Ramos (cell line): ENCODE results near the gene RNF144B.

Experiments
- in situ Hi-C: fragments of 300-500 bp; cut with MboI; formaldehyde crosslinking; loops from one replicate; pipeline ENCODE4 v1.14.3; 2022; ENCODE audit warnings: low sequenced_read_pairs; ENCODE audit not compliant: unreplicated experiment

Gene RNF144B

DNA sequence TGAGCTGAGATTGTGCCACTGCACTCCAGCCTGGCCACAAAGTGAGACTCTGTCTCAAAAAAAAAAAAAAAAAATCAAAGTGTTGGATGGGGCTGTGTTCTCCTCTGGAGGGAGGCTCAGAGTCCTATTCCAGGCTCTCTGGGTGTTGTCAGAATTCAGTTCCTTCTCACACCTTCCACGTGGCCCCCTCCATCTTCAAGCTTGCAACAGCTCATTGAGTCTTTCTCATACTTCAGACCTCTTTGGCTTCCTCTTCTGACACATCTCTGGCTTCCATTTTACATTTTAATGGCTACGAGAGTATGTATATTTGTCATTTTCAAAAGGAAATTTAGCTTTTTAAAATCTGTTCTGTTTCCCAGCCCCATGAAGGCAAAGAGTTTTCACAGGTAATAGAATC is 85.8 kb downstream of the RNF144B start:
- in situ Hi-C loops, result no loop called here

DNA sequence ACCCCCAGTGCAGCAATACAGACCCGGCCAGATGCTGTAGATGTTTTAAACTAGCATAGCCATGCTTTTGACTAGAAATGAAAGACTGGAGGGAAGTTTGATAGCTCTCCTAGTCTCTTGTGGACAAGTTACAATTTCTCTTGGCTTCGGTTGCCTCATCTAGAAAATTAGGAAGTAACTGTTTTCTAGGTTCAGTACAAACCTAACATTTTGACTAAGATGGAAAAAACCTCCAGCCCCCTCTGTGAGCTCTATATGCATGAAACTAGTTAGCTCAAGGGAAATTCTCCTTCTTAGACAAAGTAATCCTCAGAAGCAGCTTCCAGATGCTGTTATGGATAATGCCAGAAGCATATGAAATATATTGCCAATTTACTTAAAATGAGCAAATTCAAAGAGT is 86.6 kb downstream of the RNF144B start:
- in situ Hi-C loops, result no loop called here

DNA sequence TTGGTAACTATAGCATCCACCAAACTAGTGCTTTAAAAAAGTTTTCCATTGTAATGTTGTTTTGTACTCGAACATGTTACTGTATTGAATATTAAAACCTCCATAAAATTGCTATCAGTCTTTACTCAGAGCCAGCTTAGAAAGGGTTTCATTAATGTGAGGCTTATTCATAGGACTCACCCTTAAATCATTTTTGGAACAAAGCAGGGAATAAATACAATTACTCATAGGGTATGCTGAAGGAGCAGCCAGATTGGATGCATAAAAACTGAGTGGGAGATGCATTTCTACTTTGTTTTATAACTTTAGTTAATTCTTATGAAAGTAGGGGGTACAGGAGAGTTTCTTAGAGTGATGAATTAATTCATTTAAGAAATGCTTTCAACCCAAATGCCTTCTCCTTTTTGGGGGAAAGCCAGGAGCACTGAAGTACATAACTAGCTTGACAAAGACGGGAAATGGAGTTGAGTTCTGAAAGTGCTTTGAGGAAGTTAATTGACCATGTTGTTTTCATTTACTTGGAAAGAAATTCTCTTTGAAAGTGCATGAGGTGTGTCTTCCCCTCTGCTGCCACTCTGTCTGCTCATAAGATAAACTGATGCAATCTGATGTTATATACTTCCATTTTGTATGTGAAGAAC is 90.3 kb downstream of the RNF144B start:
- in situ Hi-C loops, result no loop called here

DNA sequence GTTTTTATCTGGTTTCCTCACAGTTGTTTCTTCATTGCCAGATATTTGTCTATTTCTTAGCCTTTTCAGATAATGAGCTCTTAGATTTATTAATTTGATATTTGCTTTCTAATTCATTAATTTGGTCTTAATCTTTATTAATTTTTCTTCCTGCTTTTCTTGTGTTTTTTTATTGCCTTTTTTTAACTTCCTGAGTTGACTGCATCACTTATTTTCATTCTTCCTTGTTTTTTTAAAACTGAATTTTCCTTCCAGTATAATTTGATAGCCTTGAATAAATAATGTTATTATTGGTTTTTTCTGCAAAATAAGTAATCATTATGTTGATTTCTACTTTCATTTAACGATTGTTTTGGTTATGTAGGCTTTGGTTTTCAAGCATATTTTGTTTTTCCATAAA is 91.5 kb downstream of the RNF144B start:
- in situ Hi-C loops, result no loop called here

DNA sequence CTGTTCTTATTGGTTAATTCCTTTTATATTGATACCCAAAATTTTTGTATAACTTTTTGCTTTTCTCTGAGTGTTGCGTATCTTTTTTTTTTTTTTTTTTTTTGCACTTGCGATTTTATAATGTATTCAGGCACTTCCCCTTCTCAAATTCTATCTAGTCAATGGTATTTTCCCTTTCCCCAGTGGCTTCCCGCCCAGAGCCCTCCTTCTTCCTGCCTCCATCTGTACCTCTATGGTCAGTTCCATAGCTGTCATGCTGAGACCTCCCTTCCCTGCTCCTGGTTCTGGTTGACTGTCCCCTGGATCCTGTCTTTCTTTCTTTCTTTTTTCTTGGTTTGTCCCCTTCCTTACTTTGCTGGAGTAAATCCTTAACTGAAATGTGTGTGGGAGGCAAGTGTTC is 94.7 kb downstream of the RNF144B start:
- in situ Hi-C loops, result no loop called here

DNA sequence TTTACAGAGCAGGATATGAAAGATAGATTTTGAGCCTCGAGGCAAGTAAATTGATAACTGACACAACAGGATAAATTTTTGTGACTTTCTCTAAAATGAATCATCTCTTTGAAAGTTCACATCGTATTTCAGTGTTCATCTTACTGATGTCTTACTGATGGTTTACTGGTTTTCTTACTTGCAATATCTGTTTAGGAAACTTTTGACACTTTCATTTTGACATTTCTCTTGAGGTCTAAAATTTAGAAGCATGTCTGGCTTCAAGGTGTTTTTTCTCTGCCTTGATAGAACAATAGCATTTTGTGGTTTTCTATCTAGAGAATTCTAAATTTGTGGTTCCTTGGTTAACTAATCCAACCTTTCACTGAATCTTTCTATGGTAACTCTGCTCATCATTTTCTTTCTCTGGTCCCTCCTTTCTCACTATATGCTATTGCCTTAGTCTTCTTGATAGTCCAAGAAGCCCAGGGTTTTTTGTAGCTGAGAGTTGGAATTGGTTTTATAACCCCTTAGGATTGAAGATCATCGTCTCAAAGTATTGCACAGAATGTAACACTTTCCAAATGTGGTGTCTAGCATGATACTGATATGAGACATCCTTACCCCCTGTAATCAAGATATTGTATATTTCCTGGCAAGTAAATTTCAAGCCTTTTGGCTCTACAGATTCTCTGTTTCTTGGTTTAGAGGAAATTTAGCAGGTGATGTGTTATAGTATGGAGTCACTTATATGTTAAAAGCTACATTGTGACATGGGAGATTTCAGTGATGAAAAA is 98.7 kb downstream of the RNF144B start:
- in situ Hi-C loops, result no loop called here

DNA sequence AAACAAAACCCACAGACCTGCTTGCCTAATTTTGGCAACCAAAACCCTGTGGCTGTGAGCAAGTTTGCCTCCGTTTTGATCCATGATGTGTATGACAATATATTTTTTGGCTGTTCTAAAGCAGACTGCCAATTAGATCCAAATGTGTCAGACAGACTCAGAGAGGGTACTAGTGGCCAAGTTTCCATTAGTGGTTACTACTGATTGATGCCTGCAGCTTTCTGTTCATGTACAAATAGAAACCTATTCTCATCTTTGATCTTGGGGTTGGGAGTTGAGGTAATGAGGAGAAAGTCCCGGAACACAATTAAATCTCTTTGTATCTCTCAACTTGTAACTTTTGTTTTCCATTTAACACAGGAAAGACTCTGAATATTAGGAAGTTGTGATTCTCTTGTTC is 100.9 kb downstream of the RNF144B start:
- in situ Hi-C loops, result no loop called here

DNA sequence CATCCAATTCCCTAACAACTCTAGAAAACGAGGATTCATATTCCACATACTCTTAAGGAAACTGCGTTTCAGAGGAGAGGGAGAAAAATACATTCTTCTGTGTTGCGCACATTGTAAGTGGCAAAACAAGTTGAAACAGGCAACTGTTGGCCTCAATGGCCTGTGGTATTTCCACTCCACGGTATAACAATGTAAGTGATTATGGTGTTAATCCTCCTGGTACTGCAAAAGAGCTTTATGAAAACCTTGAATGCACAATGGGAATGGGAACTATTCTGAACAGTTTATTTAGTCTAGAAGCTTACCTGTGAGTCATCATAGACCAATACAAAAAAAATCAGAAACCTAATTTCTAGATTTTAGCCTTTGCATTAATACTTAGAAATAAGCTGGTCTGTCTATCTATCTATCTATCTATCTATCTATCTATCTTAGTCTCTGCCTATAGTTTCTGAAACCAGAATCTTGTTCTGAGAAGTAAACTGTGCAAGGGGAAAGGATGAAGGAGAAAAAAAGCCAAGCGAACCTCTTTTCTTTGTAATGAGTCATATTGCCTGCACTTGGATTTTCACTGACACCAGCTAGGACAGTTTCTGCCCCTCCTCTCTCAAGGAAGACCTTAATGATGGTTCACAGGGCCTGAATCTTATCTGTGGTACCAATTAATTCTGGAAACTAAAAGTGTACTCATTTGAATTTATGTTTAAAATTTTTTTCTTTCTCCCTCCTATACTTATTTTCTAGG is 101.5 kb downstream of the RNF144B start:
- in situ Hi-C loops, result no loop called here

DNA sequence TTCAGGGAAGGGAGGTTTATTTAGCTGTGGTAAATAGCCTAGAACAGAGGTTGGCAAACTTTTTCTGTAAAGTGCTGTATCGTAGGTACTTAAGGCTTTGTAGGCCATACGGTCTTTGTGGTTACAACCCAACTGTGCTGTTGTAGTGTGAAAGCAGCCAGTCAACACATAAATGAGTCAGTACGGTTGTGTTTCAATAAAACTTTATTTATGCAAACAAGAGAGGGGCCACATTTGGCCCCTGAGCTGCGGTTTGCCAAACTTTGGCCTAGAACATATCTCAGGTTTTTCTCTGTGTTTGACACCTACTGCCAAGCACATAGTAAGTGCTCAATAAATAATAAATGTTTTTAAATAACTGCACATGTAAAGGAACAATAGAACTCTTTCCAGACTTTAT is 102.2 kb downstream of the RNF144B start:
- in situ Hi-C loops, result no loop called here

DNA sequence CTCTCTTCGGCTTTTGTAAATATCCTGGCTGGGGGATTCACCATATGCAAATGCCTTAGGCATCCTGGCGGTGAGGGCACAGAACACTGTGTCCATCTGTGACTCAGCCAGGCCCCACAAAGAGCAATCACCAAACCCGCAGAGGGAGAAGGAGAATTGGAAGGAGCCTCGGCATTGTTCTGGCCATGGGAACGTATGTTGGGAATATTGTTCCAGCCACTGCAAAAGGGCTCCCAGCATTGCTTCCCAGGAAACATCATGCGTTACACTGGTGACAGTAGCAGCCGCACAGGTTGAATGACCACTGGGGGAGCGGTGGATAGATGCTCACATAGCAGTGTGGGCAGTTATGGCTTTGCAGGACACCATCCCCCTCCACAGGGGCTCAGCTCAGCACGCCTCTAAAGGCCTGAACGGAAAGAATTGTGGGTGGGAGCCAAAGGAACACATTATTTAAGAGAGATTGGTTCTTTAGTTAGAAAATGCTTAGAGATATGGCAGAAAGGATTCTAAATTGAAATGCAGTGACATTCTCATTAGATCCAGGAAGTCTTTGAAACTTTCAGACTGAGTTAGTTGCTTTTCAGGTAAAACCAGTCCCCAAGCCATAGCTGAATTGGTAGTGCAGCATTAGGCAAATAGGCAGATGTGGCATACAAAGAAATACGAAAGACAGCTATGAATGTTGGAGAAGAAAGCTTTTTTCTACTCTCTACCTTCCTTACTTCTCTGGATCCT is 104.3 kb downstream of the RNF144B start:
- in situ Hi-C loops, result no loop called here

DNA sequence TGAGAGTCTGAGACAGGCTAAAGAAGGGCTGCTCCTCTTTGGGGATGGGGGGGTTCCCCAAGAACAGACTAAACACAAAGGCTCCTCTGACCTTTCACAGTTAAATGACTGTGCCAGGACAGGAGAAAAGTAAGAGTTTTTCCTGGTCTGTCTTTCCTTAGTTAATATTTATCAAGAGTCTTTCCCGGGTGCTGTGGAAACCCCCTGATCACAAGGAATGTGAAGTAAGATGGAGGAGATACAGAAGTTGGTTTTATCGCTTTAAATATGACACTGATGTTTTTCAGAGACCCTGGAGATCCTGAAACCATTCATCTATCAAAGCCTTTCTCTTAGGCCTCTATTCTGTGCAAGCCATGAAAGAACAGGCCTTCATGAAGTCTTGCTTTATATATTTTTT is 105.8 kb downstream of the RNF144B start:
- in situ Hi-C loops, result no loop called here

DNA sequence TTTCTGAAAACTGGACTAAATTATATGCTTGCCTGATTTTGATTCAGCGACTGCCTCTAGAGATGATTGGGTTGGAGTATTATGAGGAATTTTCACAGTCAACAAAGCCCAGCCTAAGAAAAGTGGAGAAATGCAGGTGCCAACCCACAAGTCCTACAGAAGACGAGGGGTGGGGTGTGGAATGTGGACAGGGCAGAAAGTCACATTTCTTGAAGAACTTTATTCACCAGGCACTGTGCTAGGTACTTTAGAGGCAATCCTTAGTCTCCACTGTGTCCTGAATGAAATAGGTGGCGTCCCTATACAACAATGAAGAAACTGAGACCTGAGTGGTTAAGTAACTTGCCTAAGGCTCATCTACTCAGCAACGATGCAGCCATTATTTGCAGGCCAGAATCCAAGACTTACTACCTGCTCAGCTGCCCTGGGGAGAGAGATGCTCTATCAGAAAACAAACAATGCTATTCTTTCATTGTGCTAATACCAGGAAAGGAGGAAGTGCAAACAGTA is 106.3 kb downstream of the RNF144B start:
- in situ Hi-C loops, result no loop called here

DNA sequence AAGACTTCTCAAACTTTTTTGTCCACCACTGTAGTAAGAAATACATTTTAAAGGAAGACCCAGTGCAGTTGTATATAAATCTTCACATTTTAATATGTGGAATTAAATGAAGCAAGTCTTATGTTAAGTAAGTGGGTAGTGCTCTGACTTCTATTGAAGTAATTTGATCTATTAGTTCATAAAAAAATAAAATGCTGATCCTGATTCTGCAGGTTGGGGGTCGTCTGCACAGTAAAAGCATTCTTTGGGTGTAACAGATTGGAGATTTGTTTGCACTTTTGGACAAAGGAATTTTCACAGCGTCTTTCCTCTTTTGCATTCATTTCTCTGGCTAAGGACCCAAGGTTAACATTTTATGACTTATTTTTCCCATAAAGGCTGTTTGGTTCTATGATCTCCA is 106.8 kb downstream of the RNF144B start:
- in situ Hi-C loops, result no loop called here

DNA sequence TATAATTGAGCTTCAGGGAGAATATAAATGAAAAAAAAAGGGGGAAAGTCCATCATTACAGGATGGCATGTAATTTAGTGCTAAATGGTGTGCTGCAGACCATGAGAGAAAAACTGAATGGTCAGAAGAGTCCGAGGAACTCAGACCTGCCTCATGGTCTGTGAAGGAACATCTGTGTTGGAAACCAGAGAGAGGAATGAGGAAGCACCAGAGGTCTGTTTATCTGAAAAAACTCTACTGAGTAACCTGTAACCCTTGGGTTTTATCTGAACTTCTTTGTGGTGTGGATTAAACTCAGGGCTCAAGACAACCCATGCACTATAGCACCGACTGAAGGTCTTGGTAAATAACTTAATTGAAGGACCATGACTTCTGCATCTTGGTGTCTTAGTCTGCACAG is 108.1 kb downstream of the RNF144B start:
- in situ Hi-C loops, result loop anchor here (5.0 kb wide), 1 partner anchor 168 kb away; no protein-coding TSS in a partner anchor

DNA sequence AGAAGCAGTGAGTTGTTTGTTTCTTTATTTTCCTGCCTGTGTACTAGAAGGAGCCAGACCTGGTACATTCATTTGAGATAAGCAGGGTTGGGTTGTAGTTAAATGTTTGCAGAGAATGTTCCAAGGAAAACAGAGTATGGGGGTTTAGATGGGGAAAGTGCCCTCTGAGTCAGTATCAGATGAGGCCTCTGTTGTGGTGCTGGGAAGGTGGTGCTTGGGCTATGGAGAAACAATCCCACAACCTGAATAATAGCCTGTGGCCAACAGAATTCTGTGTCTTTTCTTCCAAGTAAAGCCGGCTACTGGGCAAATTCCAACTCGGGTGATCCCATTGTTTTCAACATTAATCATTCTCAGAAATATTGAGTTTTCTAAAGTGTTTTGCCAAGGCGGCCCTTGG is 109.3 kb downstream of the RNF144B start:
- in situ Hi-C loops, result loop anchor here (5.0 kb wide), 1 partner anchor 169 kb away; no protein-coding TSS in a partner anchor

DNA sequence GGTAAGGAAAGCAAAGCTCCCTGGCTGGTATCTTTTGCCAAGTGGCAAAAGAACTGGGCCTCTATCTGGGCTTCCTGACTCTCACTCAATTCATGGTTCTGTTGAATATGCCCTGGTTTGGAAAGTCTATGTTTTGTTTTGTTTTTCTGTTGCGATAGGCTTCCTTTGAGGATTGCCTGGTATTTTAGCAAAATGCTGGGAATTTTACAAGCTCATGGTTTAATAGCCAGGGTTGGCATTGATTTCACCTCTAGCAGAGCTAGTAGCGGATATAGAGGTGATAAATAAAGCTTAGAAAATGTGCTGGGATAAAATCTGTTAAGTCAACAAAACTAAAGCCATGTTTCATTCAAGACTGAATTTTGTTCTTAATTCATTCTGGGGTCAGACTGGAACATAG is 109.9 kb downstream of the RNF144B start:
- in situ Hi-C loops, result loop anchor here (5.0 kb wide), 1 partner anchor 170 kb away; no protein-coding TSS in a partner anchor

DNA sequence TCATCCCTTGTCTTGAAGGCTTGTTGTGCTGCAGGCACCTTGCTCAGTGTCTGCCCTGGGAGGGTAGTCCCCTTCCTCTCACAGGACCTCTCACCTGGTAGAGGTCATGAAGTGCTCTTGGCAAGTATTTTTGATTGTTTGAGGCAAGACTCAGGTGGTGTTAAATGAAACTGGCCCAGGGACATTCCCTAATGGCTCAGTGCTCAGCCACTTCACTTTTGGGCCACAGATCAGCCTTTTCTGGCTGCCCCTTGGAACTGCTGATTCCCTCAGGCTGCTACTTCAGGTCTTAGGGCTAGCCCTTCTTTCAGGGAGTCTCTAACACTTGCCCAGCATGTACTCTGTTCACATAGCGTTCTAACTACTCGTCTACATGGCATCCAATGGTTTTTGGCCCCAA is 111.3 kb downstream of the RNF144B start:
- in situ Hi-C loops, result loop anchor here (5.0 kb wide), 1 partner anchor 171 kb away; no protein-coding TSS in a partner anchor

DNA sequence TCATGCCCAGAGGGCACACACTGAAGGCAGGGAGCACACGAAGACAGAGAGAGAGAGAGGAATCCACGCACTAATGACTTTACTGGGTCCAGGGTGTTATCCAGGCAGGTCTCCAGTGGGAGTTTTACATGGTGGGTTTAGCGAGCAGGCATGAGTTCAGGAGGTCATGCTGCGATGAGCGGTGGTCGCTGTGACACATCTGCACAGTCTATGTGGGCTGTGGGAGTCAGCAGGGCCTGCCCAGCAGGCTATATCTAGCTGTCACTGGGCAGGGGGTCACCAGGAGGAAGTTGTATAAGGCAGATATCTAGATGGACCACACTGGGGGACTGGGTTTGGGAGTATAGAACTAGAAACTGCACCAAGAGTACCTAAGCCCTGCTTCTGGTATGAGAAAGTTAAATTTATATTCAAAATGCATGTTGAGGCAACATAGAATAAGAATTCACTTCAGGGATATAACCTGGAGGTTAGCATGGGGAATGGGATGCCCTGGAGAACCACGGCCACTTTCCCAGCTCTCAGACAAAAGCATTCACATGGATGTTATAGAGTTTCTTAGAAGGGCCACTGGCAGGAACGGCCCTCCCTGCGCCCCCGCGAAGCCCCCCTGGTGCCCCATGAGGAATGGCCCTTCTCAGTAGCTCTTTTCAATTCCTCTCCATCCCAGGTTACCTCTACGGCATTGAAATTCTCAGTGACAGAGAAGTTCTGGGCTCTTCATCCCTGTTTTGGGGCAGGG is 113.9 kb downstream of the RNF144B start:
- in situ Hi-C loops, result no loop called here

DNA sequence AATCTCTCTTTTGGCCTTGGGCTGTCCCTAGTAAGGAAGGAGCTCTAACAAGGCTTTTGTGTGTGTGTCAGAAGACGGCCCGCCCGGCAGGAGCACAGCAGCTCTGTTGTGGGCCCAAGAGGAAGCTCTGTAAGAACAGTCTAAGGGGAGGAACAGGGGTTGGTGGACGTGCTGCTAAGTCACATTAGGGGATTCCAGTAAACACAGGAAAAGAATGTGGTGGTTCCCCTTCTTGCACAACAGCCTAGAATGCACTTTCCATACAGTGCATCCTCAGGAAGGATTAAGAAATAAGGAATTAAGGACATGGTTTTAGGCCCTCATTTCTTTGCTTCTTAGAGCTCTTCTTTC is 114.5 kb downstream of the RNF144B start:
- in situ Hi-C loops, result no loop called here

DNA sequence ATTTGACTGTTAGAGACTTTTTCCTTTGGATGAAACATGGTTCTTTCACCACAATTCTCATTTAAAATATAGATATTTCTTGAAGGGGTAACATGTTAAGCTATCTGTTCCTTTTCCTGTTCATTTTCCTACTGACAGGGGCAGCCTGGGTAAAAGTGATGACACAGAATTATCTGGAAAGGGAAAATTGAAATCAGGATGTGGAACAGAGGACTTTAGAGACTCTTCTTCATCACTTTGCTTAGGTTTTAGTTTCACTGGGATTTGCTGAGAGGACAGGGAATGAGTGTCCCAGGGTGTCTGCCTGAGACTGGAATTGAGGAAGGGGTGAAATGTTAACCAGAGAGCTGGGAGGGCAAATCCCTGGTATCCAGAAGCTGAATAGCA is 116.0 kb downstream of the RNF144B start:
- in situ Hi-C loops, result no loop called here
